H9 (cell line): ENCODE results near the gene SNN. TPM values are rescaled to one million over a fixed set of nuclear protein-coding genes. Genes with fewer than 3 reads are reported as not detected.

Experiments
- DNase-seq: peaks from one replicate; pipeline ENCODE4 v3.0.0-alpha.2; 2017
- H2AFZ ChIP-seq: one replicate; pipeline ENCODE4 v1.6.1; 2013; ENCODE audit warnings: mild to moderate bottlenecking, low read length, control low read depth, moderate library complexity
- H2AK5ac ChIP-seq: 2 replicates; pipeline ENCODE4 v1.6.1; 2013; ENCODE audit warnings: low read length, control low read depth, mixed read lengths; ENCODE audit not compliant: insufficient read length
- H2BK120ac ChIP-seq: one replicate; pipeline ENCODE4 v1.6.1; 2013; ENCODE audit warnings: low read depth, mild to moderate bottlenecking, low read length, control low read depth, inconsistent platforms; ENCODE audit not compliant: poor library complexity, severe bottlenecking
- H2BK12ac ChIP-seq: 2 replicates; pipeline ENCODE4 v1.6.1; 2013; ENCODE audit warnings: low read length, control low read depth, mixed read lengths, low read depth; ENCODE audit not compliant: insufficient read length
- H2BK15ac ChIP-seq: 2 replicates; pipeline ENCODE4 v1.6.1; 2013; ENCODE audit warnings: low read depth, low read length, control low read depth
- H2BK20ac ChIP-seq: one replicate; pipeline ENCODE4 v1.6.1; 2013; ENCODE audit warnings: low read depth, mild to moderate bottlenecking, low read length, control low read depth, inconsistent platforms; ENCODE audit not compliant: poor library complexity, severe bottlenecking
- H2BK5ac ChIP-seq: 2 replicates; pipeline ENCODE4 v1.6.1; 2013; ENCODE audit warnings: low read length, control low read depth, mixed read lengths; ENCODE audit not compliant: insufficient read length
- H3K14ac ChIP-seq: 2 replicates; pipeline ENCODE4 v1.6.1; 2013; ENCODE audit warnings: low read length, control low read depth; ENCODE audit not compliant: insufficient read depth
- H3K18ac ChIP-seq: 2 replicates; pipeline ENCODE4 v1.6.1; 2013; ENCODE audit warnings: low read depth, mild to moderate bottlenecking, mixed read lengths, low read length, control low read depth; ENCODE audit not compliant: insufficient read length
- H3K23ac ChIP-seq: 2 replicates; pipeline ENCODE4 v1.6.1; 2013; ENCODE audit warnings: low read length, control low read depth, mixed read lengths, low read depth; ENCODE audit not compliant: insufficient read length
- H3K23me2 ChIP-seq: 2 replicates; pipeline ENCODE4 v1.6.1; 2013; ENCODE audit warnings: low read depth, mild to moderate bottlenecking, mixed read lengths, low read length, control low read depth; ENCODE audit not compliant: insufficient read length, poor library complexity, severe bottlenecking
- H3K27ac ChIP-seq: 2 replicates; pipeline ENCODE4 v1.5.1; 2013; ENCODE audit warnings: low read length, control low read depth, mixed read lengths, low read depth; ENCODE audit not compliant: insufficient read length
- H3K27me3 ChIP-seq: 2 replicates; pipeline ENCODE4 v1.6.1; 2013; ENCODE audit warnings: low read length, control low read depth, inconsistent platforms; ENCODE audit not compliant: insufficient read depth
- H3K4ac ChIP-seq: 2 replicates; pipeline ENCODE4 v1.6.1; 2013; ENCODE audit warnings: low read depth, mild to moderate bottlenecking, control low read depth, inconsistent platforms, low read length, moderate library complexity
- H3K4me1 ChIP-seq: 2 replicates; pipeline ENCODE4 v1.6.1; 2013; ENCODE audit warnings: low read length, control low read depth, inconsistent platforms; ENCODE audit not compliant: insufficient read depth
- H3K4me2 ChIP-seq: 2 replicates; pipeline ENCODE4 v1.6.1; 2013; ENCODE audit warnings: low read length, control low read depth, mixed read lengths; ENCODE audit not compliant: insufficient read length, insufficient read depth
- H3K56ac ChIP-seq: 2 replicates; pipeline ENCODE4 v1.6.1; 2013; ENCODE audit warnings: low read depth, mild to moderate bottlenecking, mixed read lengths, low read length, control low read depth; ENCODE audit not compliant: insufficient read length
- H3K79me1 ChIP-seq: 2 replicates; pipeline ENCODE4 v1.6.1; 2013; ENCODE audit warnings: low read depth, mild to moderate bottlenecking, moderate library complexity, low read length, control low read depth, inconsistent platforms; ENCODE audit not compliant: insufficient read depth, poor library complexity, severe bottlenecking
- H3K79me2 ChIP-seq: 2 replicates; pipeline ENCODE4 v1.6.1; 2013; ENCODE audit warnings: low read length, control low read depth, inconsistent platforms; ENCODE audit not compliant: insufficient read depth
- H3K9ac ChIP-seq: 2 replicates; pipeline ENCODE4 v1.6.1; 2013; ENCODE audit warnings: low read length, control low read depth, mixed read lengths; ENCODE audit not compliant: insufficient read length; ENCODE audit errors: extremely low read depth
- H3K9me3 ChIP-seq: one replicate; pipeline ENCODE4 v1.6.1; 2013; ENCODE audit warnings: low read depth, low read length, inconsistent platforms; ENCODE audit not compliant: control insufficient read depth
- H3T11ph ChIP-seq: one replicate; pipeline ENCODE4 v1.6.1; 2013; ENCODE audit warnings: mild to moderate bottlenecking, low read length, control low read depth, inconsistent platforms
- H4K20me1 ChIP-seq: one replicate; pipeline ENCODE4 v1.6.1; 2013; ENCODE audit not compliant: control insufficient read depth, insufficient read length, insufficient read depth
- H4K5ac ChIP-seq: 2 replicates; pipeline ENCODE4 v1.6.1; 2013; ENCODE audit warnings: low read depth, mild to moderate bottlenecking, mixed read lengths, low read length, control low read depth; ENCODE audit not compliant: insufficient read length
- H4K8ac ChIP-seq: replicated peaks from 2 replicates; pipeline ENCODE4 v1.6.1; 2013; ENCODE audit warnings: low read length, control low read depth, mixed read lengths, low read depth; ENCODE audit not compliant: insufficient read length
- H4K91ac ChIP-seq: 2 replicates; pipeline ENCODE4 v1.6.1; 2013; ENCODE audit warnings: low read depth, mild to moderate bottlenecking, moderate library complexity, mixed read lengths, low read length, control low read depth; ENCODE audit not compliant: insufficient read length
- H3K27ac Mint-ChIP-seq, 3 experiments: 2 replicates in 2 of 3; 3 replicates in 1 of 3; pipeline ENCODE4 v1.8.0; 2020 to 2021; ENCODE audit warnings: mixed read lengths in 3 of 3, mild to moderate bottlenecking in 1 of 3, moderate library complexity in 1 of 3
- H3K27me3 Mint-ChIP-seq: 2 replicates; pipeline ENCODE4 v1.8.0; 2021; ENCODE audit warnings: low read depth, mild to moderate bottlenecking, moderate library complexity, mixed read lengths
- H3K36me3 Mint-ChIP-seq, 3 experiments: 2 replicates in 2 of 3; 3 replicates in 1 of 3; pipeline ENCODE4 v1.8.0; 2020 to 2021; ENCODE audit warnings: low read depth in 3 of 3, mixed read lengths in 3 of 3; ENCODE audit not compliant: insufficient read depth in 1 of 3
- H3K4me1 Mint-ChIP-seq, 2 experiments: 2 replicates each; pipeline ENCODE4 v1.8.0; 2020; ENCODE audit warnings: mixed read lengths in 2 of 2
- H3K4me3 Mint-ChIP-seq, 2 experiments: 2 replicates in 1 of 2; 3 replicates in 1 of 2; pipeline ENCODE4 v1.8.0; 2020 to 2021; ENCODE audit warnings: mild to moderate bottlenecking in 2 of 2, mixed read lengths in 2 of 2, moderate library complexity in 1 of 2
- H3K9me3 Mint-ChIP-seq, 2 experiments: 2 replicates in 1 of 2; 3 replicates in 1 of 2; pipeline ENCODE4 v1.8.0; 2020; ENCODE audit warnings: mild to moderate bottlenecking in 2 of 2, mixed read lengths in 2 of 2, moderate library complexity in 1 of 2
- CTCF ChIP-seq: fragments of 200-600 bp; sonication (generic); conservative IDR thresholded peaks from 3 replicates; pipeline ENCODE4 v1.8.0; 2021; ENCODE audit warnings: antibody characterized with exemption, mild to moderate bottlenecking
- WGBS: extraction: QIAGEN DNeasy Blood & Tissue Kit; methylation state at CpG from one replicate; pipeline ENCODE4 v1.1.7; 2013; ENCODE audit warnings: missing lambda C conversion rate, low lambda C conversion rate, mixed read lengths; ENCODE audit not compliant: insufficient read length; ENCODE audit errors: extremely low coverage; 5-methylcytosine and 5-hydroxymethylcytosine counted together
- total RNA-seq: library from RNA; stranded (reverse); gene quantifications from 2 replicates; pipeline ENCODE4 v1.2.1, GENCODE V29; 2021

Gene SNN
- total RNA-seq, 1 experiment from 2014 or later: 44.2 TPM

GRCh38 chr16:11689031-11689840, 21.0 kb downstream of the SNN start:
- Histone ChIP-seq H2BK120ac (no peak overlapping the region), H3K9ac (no peak overlapping the region), H3K4me1 (no peaks in the 10 kb centered on the region), H4K8ac (no peak overlapping the region), H3K4me2 (no peak overlapping the region), H3K79me2 (no peaks in the 10 kb centered on the region), H3K79me1 (no peaks in the 10 kb centered on the region), H3K4ac (no peak overlapping the region), H2AFZ (no peak overlapping the region), H3K18ac (no peak overlapping the region), H2BK20ac (no peak overlapping the region), H3K14ac (no peak overlapping the region), H3K27me3 (no peaks in the 10 kb centered on the region), H3K27ac (no peak overlapping the region), H2BK5ac (no peak overlapping the region), H4K20me1 (no peaks in the 10 kb centered on the region), H3T11ph (no peak overlapping the region), H3K23ac (no peak overlapping the region), H3K56ac (no peak overlapping the region), H2AK5ac (no peak overlapping the region), H4K91ac (no peak overlapping the region), H4K5ac (no peak overlapping the region), H2BK12ac (no peak overlapping the region), H3K9me3 (no peaks in the 10 kb centered on the region), H3K23me2 (no peaks in the 10 kb centered on the region), H2BK15ac (no peak overlapping the region)
- no CpG with 5 or more reads among the region's 3 CpGs for WGBS
- Mint-ChIP-seq H3K4me1 (no peaks in the 10 kb centered on the region), H3K27me3 (no peaks in the 10 kb centered on the region), H3K27ac (no peak overlapping the region), H3K4me3 (no peak overlapping the region), H3K9me3 (no peaks in the 10 kb centered on the region), H3K36me3 (peaks cover 2 to 53% (median 40%) of the 10 kb centered on the region in 3 experiments; a peak in 6 of 7 replicates)
- no peak for TF ChIP-seq CTCF
- no peak for DNase-seq
